C4-2B (cell line): ENCODE results near the gene ZNF516.

Experiments
- H3K27ac ChIP-seq: fragments of 450-650 bp; 2 replicates; pipeline ENCODE4 v1.5.1; 2017
- ZFX ChIP-seq: fragments of 450-650 bp; IDR thresholded peaks from 2 replicates; pipeline ENCODE4 v1.6.1; 2017
- TF ChIP-seq, protein P1 (sequence below): fragments of 450-650 bp; conservative IDR thresholded peaks from 2 replicates; pipeline ENCODE4 v1.5.1; 2017; ENCODE audit warnings: mild to moderate bottlenecking

The ZNF516 gene

GRCh38 chr18:76406791-76407190, 88.3 kb downstream of the ZNF516 start:
- no peak overlapping the region for H3K27ac ChIP-seq
- TF ChIP-seq, protein P1, sequence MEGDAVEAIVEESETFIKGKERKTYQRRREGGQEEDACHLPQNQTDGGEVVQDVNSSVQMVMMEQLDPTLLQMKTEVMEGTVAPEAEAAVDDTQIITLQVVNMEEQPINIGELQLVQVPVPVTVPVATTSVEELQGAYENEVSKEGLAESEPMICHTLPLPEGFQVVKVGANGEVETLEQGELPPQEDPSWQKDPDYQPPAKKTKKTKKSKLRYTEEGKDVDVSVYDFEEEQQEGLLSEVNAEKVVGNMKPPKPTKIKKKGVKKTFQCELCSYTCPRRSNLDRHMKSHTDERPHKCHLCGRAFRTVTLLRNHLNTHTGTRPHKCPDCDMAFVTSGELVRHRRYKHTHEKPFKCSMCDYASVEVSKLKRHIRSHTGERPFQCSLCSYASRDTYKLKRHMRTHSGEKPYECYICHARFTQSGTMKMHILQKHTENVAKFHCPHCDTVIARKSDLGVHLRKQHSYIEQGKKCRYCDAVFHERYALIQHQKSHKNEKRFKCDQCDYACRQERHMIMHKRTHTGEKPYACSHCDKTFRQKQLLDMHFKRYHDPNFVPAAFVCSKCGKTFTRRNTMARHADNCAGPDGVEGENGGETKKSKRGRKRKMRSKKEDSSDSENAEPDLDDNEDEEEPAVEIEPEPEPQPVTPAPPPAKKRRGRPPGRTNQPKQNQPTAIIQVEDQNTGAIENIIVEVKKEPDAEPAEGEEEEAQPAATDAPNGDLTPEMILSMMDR: no peak
- TF ChIP-seq ZFX: no peak

DNA sequence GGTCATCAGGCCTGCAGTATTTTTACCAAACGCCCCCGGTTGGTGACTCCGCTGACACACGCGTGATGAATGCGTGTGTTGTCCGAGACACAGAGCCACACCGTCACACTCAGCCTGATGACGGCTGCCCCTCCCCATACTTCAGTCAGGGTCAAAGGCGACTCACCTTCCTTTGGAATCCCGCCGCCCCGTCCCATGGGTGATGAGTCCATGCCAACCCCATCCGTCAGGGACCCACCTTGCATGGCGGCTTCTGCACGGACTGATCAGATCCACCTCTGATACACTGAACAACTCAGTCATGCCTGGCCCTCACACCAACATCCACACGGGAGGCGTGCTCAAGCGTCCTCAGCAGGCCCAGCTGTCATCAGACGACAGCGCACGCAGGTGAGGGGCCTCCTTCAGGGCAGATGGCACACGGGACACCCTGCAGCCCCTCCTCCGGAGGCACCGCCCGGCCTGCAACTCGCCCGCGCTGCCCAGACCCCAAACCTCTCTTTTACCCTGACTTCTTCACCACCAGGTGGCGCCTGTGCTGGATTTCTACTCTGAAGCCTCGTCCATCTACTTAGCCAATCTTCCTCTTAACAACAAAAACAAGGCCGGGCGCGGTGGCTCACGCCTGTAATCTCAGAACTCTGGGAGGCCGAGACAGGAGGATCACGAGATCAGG, 89.2 kb downstream of the ZNF516 start:
- TF ChIP-seq, protein P1: peak; percentile 73
- TF ChIP-seq ZFX: no peak
- H3K27ac ChIP-seq: no peak overlapping the region

GRCh38 chr18:76405280-76405679, 89.8 kb downstream of the ZNF516 start:
- no peak for TF ChIP-seq ZFX
- TF ChIP-seq, protein P1: no peak
- H3K27ac ChIP-seq: no peak overlapping the region

GRCh38 chr18:76404345-76404831, 90.7 kb downstream of the ZNF516 start:
- TF ChIP-seq ZFX: no peak
- TF ChIP-seq, protein P1: no peak
- no peak overlapping the region for H3K27ac ChIP-seq

GRCh38 chr18:76402026-76402990, 92.7 kb downstream of the ZNF516 start:
- no peak overlapping the region for H3K27ac ChIP-seq
- TF ChIP-seq ZFX: no peak
- TF ChIP-seq, protein P1: no peak

DNA sequence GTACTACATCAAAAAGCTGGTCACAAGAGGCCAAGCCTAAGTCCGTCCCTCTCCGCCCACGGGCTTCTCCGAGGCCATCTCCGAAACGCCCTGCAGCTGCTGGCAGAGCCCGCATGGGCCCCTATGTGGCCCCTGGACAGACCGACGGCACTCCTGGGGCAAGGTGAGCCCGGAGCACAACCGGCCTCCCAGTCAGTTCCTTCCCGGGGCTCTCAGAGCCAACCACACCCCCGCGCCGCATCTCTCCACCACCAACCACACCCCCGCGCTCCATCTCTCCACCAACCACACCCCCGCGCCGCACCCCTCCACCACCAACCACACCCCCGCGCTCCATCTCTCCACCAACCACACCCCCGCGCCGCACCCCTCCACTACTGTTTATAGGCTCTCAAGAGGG, 93.5 kb downstream of the ZNF516 start:
- TF ChIP-seq ZFX: no peak
- TF ChIP-seq, protein P1: no peak

More for the DNA sequence above, 93.5 kb downstream of the ZNF516 start:
- no peak overlapping the region for H3K27ac ChIP-seq
